Left hindlimb (tissue), 1 donor: ENCODE data around the gene GSS.
A peak's percentile ranks its signal among the peaks of the same experiment; 100 is the strongest.

Source experiments
- DNase-seq: peaks from one replicate; pipeline ENCODE4 v3.0.0-alpha.2; 2018

Gene GSS

DNA sequence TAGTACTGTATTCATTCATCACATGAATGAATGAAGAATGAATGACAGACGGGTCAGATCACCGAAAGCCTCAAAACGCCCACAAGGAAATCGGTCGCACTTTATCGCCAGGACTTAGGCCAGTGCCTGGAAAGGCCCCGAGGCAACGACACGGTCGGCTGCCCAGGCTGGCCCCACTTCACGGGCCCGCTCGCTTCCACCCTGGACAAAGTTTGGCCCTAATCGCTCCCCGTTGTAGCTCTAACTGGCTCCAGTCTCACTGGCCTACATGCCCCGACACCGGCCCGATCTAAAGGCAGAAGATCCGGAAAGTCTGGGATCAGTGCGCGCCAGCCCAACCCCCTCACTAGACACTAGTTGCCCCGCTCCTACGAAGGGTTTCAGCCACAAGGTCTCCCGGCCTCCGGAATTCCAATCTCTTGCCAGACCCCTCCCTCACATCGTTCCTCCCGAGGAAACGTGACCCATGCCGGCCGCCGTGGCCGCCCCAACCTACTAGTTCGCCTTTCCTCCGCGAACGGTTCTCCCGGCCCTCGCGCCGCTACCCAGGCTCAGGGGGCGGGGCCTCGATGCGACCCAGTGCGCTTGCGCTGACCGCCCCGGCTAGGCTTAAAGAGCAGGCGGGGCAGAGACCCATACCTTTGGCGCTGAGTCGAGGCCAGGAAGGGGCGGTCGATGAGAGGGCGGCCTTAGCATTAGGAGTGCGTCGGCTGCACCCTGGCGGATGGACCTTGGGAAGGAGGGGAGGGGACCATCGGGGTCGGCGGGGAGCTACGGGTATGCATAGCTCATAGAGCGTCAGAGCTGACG lies at the start of gene GSS, which contains the start of gene MYH7B:
Gene GSS, minus strand, starts transcription at position 576 of the 810 bp plus-strand sequence. CDS start 3,954 bp downstream, outside the sequence.
Gene MYH7B, plus strand, starts transcription at position 638 of the 810 bp plus-strand sequence. CDS start 22,138 bp downstream, outside the sequence.
- DNase-seq, result peak; percentile 99

- DNase-seq, result no peak
These were observed 49.3 kb upstream of the GSS start for GRCh38 chr20:35004749-35005462.

DNA sequence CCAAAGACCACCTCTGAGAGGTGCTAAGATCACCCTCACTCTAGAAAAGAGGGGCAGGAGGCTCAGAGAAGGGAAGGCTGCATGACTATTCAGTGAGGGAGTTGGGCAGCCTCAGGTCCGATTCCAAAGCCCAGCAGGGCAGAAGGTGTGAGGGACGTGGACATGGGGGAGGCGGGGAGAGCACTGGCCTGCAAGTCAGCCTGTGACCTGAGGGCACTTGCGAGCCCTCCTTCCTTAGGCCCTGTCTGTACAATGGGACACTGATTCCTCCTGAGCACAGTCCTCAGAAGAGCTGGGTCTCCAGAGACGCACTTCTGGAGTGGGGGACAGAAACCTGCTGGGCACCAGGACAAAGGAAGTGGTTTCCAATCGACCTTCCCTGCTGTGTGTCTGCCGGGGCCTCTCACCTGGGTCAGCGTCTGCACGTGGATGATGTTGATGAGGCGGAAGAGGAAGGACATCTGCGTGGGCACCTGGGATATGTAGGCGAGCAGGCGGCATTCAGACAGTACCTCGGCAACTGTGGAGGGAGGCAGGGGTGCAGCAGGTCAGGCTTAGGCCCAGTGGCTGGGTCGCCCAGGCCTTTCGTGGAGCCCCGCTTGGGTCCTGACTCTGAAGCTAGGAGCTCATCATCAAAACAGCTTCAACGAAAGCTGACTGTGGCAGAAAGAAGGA lies 48.6 kb upstream of the GSS start:
- no peak for DNase-seq

DNA sequence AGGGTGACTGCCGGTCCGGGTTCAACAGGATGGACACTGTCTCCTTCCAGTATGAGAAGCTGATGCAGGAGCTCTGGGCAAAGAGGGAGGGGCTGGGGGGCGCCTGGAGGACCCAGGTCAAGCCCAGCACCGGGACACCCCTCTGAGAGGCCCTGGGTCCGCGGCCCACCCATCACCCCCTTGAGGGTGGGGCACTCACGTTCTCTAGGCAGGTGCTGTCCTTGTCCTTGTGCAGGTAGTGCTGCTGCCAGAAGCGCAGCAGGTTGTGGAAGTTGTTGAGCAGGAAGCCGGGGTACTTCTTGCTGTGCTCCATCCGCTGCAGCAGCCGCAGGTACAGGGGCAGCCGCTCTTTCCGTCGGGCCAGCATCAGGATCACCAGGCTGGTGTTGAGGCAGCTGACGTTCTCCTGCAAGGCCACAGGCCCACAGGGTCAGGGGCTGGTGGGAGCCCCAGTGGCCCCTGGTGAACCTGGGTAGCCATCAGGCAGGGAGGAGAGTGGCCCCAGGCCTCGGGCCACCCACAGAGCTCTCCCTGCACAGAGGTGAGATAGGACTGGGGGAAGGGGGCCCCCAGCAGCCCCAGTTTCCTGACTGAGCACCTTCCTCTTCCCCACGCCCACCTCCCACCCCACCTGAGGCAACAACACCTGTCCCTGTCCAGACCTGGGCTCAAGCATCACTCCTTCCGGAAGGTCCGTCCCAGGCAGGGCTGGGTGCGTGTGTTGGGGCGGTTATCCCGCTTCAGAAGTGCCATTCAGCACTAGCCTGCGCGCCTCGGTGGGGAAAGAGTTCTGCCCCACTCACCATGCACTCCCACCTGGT lies 47.8 kb upstream of the GSS start:
- no peak for DNase-seq

- no peak for DNase-seq
These were observed 47.0 kb upstream of the GSS start for GRCh38 chr20:35002426-35003210.

- DNase-seq, result no peak
These were observed 46.2 kb upstream of the GSS start for GRCh38 chr20:35001596-35002362.

DNA sequence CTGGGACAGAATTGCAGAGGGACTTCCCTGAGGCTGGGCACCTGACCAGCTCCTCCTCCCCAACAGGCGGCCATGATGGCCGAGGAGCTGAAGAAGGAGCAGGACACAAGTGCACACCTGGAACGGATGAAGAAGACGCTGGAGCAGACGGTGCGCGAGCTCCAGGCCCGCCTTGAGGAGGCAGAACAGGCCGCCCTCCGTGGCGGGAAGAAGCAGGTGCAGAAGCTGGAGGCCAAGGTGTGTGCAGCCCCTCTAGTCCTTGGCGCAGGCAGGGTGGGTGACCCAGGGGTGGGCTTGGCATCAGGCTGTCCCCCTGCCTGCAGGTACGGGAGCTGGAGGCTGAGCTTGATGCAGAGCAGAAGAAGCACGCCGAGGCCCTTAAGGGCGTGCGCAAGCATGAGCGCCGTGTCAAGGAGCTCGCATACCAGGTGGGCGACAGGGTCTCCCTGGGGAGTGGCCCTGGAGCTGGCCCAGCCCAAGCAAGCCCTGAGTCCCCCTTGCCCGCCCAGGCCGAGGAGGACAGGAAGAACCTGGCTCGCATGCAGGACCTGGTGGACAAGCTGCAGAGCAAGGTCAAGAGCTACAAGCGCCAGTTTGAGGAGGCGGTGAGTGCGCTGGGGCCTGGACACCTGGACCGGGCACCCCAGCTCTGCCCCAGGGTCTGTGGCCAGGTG lies 45.5 kb upstream of the GSS start:
- no peak for DNase-seq

DNA sequence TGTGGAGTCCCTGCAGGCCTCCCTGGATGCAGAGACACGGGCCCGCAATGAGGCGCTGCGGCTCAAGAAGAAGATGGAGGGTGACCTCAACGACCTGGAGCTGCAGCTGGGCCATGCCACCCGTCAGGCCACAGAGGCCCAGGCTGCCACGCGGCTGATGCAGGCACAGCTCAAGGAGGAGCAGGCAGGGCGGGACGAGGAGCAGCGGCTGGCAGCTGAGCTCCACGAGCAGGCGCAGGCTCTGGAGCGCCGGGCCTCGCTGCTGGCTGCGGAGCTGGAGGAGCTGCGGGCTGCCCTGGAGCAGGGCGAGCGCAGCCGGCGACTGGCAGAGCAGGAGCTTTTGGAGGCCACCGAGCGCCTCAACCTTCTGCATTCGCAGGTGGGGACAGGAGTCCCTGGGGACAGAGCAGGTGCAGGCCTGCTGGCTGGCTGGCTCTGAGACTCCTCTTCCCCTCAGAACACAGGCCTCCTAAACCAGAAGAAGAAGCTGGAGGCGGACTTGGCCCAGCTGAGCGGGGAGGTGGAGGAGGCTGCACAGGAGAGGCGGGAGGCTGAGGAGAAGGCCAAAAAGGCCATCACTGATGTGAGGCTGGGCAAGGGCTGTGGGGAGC lies 44.8 kb upstream of the GSS start:
- no peak for DNase-seq

DNA sequence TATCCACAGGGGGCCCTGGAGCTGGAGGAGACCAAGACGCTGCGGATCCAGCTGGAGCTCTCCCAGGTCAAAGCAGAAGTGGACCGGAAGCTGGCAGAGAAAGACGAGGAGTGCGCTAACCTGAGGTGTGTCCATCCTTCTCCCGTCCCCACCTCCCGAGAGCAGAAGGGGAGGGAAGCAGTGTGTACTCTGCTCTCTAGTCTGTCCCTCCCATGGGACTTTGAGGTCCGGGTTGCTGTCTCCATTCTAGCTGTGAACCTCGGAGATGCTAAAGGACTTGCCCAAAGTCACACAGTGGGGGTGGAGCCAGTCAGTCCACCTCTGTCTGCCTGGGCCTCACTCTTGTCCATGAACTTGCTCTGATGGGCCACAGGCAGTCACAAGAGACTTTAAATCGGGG lies 44.2 kb upstream of the GSS start:
- DNase-seq, result no peak

DNA sequence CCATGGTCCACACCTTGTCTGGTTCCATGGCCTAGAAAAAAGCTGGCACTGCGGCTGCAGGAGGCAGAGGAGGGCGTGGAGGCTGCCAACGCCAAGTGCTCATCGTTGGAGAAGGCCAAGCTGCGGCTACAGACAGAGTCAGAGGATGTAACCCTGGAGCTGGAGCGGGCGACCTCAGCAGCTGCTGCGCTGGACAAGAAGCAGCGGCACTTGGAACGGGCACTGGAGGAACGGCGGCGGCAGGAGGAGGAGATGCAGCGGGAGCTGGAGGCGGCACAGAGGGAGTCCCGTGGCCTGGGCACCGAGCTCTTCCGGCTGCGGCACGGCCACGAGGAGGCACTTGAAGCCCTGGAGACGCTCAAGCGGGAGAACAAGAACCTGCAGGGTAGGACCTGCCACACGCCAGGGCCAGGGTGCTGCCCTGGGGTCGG lies 43.4 kb upstream of the GSS start:
- DNase-seq, result no peak

DNA sequence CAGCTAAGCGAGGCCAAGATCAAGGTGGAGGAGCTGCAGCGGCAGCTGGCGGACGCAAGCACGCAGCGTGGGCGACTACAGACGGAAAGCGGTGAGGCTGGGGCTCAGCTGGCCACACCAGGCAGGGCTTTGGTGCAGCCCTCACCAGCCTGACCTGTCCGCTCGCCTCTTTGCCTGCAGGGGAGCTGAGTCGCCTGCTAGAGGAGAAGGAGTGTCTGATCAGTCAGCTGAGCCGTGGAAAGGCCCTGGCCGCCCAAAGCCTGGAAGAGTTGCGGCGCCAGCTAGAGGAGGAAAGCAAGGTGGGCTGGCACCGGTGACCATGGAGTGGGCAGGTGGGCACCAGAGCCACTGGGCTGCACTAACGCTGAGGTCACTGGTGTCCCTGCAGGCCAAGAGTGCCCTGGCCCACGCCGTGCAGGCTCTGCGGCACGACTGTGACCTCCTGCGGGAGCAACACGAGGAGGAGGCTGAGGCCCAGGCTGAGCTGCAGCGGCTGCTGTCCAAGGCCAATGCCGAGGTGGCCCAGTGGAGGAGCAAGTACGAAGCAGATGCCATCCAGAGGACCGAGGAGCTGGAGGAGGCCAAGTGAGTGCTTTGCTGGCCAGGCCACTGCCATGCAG lies 42.8 kb upstream of the GSS start:
- DNase-seq, result no peak

- no peak for DNase-seq
These were observed 42.2 kb upstream of the GSS start for GRCh38 chr20:34997774-34998173.

- DNase-seq, result no peak
These were observed 41.5 kb upstream of the GSS start for GRCh38 chr20:34997131-34997561.

GRCh38 chr20:34996243-34997028 lies 40.8 kb upstream of the GSS start:
- no peak for DNase-seq

GRCh38 chr20:34995696-34996095 lies 40.1 kb upstream of the GSS start:
- DNase-seq, result no peak

GRCh38 chr20:34995192-34995591 lies 39.6 kb upstream of the GSS start:
- no peak for DNase-seq

GRCh38 chr20:34994509-34995131 lies 39.0 kb upstream of the GSS start:
- DNase-seq, result no peak

DNA sequence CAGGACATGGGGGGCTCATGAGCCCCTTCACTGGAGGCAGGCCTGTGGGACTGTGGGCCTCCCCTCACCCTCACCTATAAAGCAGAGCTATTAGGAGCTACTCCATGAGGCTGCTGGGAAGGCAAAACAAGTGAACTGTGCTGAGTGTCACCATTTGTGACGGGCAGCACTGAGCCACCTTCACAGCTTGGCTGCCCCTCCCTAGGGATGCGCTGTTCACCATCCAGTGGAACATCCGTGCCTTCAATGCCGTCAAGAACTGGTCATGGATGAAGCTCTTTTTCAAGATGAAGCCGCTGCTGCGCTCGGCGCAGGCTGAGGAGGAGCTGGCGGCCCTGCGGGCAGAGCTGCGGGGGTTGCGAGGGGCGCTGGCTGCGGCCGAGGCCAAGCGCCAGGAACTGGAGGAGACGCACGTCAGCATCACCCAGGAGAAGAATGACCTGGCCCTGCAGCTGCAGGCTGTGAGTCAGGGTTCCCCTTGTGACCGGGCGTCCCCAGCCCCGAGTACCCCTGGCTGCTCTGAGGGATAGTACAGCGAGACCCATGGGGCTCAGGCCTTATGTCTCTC lies 38.4 kb upstream of the GSS start:
- DNase-seq, result no peak
